Stimulated activated naive CD4-positive, alpha-beta T cell (primary cell): ENCODE data around the gene TNFRSF18.
A peak's percentile ranks its signal among the peaks of the same experiment; 100 is the strongest.

Source experiments
- DNase-seq, 6 experiments: peaks; one replicate each; lab custom pipeline; 2025; lab: John Stamatoyannopoulos, UW

Gene TNFRSF18

DNA sequence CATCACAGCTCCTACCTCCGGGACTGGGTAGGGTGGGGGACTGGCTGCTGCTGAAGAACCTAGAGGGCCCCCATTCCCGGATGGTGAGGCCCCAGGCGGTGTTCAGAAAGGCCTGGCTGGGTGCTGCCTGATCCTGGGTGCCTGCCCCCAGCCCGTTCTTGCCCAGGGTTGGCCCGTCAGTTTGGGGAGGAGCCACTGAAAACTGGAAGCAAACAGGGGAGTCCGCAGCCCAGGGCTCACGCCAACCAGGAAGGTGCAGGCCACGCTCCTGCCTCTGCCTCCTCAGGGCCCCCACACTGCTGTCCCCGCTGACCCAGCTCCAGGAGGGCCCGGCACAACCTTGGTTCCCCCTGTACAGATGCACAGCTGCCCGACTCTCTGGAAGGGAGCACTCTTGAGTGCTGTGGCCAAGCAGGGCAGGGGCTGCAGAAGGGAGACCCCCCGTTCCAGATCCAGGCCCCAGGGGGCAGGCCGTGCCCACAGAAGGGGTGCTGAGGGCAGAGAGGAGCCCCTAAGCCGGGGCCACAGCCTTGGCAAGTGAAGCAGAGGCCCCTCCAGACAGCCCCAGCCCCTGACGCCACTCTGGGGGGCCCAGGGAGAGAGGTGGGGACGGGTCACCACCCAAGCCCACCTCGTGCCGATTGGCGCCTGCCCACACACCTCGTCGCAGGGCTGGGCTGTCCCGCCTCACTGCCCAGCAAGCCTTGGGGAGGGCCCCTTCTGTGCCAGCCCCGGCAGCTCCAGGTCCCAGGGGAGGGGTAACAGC lies 34.6 kb upstream of the TNFRSF18 start:
- DNase-seq = no peak

DNA sequence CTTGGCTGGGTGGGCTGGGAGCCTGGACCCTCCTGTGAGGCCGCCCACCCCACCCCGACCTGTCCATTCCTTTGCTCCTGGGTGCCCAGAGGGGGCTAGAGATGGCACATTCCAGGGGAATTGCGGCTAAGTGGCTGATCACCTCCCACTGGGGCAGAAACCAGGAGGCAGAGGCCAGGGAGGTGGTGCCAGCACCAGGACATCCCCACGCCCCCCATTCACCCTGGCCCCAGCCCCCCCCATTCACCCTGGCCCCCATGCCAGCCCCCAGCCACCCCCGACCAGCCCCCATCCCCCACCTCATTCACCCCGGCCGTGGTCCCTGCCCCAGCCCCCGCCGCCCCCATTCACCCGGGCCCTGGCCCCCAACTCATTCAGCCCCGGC lies 33.9 kb upstream of the TNFRSF18 start:
- no peak for DNase-seq

DNA sequence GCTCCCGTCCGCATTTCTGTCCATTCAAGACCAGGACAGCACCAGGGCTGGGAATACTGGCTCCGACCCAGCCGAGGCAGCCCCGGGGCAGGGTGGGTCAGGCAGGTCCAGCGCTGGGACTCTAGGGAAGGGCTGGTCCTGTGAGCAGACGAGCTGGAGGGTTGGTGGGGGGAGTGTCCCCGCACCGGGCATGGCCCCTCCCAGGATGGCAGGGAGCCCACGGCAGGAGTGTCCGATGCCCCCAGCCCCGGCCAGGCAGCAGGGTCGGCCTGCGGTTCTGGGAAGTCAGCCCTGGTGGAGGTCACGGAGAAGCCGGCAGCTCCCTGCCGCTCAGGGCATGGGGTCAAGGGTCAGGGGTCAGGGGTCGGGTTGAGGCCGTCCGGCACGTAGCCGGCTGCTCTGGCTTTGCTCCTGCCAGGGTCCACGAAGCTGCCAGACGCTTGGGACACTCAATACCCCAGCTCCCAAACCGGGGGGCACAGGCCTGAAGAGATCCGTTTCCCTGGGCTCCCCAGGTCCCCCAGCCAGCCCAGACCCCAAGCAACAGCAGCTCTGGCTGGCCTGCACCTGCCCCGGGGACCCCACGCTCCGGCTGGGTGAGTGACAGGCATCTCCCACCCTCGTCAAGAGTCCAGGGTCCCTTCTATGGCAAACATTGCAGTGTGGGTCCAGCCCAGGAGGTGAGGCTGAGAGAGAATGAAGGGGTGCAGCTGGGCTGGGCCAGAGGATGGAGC lies 33.4 kb upstream of the TNFRSF18 start:
- DNase-seq = no peak

DNA sequence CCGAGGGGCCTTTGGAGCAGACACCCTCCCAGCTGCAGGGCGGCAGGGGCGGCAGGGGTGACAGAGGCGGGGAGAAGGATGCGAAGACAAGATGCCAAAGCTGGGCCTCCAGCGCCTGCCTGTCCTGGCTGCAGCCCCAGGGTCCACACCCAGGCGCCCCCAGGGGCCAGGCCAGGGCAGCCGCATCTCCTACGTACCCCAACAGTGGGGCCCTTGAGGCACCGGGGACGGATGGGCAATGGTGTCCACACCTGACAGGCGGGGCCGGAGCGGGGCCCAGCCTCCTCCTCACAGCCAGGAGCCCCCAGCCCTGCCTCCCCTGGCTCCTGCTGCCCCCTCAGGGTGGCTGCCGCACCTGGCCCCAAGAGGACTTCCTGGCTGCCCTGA lies 32.8 kb upstream of the TNFRSF18 start:
- DNase-seq = no peak

DNA sequence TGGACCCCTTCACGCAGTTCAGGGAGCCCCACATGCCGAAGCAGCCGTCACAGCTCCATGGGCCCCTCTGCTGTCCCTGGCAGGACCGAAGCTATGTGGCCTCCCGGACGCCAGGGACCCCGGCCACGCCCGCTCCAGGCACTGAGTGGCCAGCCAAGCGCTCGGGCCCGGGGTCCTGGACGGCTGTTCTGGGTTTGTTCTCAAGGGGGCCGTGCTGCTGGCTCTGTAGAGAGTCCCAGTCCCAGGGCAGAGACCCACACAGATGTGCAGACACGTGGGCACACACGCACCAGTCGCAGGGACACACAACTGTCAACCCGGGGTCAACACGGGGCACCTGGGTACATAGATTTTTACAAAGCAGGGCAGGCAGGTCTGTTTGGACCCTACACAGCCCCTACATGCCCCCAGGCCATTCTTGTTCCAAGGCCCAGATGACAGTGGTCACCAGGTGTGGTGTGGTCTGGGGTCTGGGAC lies 32.3 kb upstream of the TNFRSF18 start:
- DNase-seq = no peak

DNA sequence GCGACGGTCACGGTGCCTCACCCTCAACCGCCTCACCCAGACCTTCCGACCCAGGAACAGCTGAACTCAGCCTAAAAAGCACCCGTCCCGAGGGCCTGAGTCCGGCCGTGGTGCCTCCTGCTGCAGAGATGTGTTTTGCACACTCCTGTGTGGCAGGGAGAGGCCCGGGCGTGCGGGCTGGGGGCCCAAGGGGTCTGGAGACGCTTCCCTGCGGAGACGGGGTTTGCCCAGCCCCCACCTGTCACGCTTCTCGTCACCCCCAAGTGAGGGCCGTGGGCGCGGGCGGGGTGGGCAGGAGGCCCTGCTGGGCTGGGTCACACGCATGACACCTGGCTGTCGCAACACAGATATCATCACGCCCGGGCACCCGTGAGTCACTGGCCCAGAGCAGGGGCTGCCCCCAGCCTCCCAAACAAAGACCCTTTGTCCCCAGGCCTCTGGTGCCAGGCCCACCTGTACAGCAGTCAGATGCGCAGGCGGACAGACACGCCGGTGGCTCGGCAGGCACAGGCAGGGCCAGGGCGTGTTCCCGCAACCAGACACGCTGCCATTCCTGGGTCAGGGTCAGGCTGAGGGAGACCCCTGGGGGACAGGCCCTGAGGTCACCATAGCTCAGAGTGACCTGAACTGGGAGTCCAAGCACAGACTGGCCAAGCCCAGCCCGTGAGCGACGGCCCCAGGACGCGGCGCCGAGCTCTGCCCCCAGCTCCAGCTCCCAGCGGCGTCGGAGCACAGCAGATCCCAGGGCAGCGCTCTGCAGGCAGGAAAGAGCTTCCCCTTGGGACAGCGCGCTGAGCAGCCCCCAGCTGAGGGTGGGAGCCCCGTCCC lies 31.7 kb upstream of the TNFRSF18 start:
- DNase-seq = no peak

DNA sequence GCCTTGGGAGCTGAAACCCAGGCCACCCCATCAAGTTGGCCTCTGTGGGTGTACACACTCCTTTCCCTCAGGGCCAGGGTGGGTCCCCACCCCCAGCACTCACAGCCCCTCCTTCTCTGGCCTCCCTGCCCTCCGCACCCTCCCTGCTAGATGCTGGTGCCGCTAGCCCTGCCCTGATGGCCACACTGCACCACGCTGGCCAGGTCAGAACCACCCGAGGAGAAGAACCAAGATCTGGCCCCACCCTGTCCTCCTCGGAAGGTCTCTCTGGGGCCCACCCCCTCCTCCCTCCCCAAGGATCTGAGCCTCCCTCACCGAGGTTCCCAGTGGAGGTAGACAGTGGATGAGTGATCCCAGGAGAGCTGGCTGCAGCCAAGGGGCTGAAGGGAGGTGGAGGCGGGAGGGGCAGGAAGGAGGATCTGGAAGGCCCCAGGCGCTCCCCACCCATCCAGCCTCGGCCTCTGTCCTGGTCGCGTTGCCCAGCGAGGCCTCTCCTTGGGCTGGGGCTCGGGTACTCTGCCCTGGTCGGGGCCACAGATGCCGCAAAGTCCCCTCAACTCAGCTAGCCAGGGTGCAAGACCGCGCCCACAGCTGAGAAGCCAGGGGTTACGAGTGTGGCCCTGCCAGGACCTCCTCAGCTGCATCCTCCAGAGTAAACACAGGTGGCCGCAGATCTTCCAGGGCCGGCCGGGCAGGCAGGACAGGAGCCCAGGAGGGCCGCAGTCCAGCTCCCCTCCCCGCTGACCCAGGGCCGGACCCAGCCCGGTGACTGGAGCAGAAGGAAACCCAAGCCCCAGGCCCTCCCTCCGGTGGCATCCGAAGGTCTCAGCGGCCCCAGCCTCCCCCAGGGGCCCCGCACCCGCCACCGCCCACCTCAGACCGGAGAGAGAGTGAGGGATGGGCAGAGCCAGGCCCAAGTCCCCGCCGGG lies 30.8 kb upstream of the TNFRSF18 start:
- DNase-seq = no peak

DNA sequence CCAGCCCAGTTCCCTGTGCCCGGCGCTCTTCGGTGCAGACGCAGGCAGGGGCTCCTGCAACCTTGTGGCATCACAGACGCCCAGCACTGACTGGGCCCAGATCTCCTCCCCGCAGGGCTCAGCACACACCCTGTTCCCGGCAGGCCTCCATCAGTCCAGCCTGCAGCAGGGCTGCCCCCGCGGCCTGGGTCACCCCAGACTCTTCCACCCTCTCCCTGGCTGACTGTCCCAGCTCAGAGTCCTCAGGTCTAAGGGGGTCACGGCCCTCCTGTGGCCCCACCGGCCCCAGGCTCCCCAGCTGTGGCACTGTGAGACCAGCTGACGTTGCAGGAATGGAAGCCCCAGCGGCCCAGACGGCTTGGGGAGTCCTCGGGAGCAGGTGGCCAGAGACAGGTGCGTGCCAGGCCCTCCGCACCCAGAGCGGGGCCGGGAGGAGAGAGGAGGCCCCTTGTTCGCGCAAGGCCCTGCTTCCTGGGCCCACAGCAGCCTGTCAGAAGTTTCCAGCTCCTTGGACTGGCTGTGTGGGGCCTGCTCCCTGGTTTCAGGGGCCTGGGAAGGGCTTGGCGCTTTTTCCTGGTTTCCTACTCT lies 29.9 kb upstream of the TNFRSF18 start:
- no peak for DNase-seq

DNA sequence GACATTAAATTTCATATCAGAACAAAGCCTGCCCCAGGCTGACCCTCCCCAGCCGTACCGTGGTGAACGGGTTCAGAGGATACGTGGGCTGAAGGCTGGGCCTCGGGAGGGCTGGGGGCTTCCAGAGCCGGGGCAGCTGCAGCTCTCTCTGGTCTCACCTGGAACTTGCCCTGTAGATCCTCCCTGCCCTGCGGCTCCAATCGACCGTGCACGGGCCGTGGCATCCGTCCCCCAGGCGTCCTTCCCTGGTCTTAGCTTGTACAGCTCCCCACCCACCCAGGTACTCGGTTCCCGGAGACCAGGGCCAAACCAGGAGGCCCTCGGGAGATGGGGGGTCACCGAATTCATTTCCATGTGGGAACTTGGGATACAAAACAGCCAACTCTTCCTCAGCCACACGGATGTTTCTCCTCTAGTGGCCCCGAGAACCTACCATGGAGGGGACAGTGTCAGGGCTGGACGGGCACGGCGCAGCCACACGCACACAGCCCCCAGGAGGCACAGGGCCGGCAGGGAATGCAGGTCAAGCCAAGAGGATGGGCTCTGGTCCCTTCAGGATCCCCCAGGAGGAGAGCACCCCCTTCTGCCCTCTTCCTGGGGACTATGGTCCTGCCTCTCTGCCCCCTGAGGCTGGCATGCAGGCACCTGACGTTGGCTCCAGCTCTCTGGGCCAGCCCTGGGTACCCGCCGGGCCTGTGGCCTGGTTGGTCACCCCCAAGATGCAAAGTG lies 28.8 kb upstream of the TNFRSF18 start:
- DNase-seq = no peak

DNA sequence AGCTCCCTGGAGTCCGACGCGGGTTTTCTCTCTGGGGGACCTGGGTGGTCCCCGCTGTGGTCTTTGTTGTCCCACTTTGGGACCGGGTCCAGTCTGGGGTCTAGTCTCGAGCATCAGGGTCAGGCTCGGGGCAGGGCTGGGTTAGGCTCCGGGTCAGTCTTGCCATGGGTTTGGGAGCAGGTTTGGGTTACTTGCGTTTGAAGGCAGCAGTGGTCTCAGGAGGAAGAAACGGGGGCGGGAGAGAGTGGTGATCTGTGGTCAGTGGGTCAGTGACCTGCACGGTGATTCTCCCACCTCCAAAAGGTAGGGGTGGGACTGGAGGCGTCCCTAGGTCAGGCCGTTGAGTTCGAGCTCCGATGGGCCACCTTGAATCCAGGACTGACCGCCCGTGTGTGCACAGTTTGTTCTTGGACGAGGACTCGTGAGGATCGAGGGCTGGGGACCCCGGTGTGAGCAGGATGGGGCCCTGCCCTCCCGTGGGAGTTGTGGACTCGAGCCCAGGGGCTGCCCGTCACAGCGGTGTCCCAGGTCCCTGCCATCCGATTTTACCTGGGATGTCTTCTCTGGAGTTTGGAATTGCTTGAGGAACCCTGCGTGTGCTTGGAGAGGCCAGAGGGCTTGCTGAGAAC lies 27.9 kb upstream of the TNFRSF18 start:
- DNase-seq = no peak

DNA sequence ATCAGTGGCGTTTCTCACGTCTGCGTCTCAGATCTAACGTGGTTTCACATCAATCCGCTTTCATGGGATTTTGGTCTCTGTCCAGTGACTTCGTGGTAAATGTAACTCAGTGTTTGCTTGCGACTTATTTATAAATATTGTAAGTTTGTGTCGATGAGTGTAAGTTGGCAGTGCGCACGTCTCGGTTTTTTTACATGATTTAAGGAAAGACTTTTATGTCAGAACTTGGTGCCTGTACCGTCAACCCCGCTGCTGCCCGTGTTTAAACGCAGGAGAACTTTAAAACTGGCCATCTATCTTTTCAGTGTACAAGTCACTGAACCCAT lies 27.1 kb upstream of the TNFRSF18 start:
- DNase-seq = no peak

DNA sequence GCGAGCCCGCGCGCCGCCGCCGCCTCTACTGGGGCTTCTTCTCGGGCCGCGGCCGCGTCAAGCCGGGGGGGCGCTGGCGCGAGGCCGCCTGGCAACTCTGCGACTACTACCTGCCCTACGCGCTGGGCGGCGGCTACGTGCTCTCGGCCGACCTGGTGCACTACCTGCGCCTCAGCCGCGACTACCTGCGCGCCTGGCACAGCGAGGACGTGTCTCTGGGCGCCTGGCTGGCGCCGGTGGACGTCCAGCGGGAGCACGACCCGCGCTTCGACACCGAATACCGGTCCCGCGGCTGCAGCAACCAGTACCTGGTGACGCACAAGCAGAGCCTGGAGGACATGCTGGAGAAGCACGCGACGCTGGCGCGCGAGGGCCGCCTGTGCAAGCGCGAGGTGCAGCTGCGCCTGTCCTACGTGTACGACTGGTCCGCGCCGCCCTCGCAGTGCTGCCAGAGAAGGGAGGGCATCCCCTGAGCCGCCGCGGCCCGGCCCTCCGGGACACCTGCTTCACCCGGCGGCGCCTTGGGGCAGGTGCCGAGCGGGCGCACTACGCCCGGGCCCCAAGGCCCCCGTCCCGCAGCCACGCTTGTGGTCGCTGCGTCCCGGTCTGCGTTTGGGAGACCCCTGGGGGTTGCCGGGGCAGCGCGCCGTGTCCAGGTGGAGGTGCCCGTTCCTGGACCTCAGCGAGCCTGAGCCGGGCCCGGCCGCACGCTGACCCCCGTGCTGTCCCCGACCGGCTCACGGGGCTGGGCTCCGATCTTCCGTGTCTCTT lies 26.6 kb upstream of the TNFRSF18 start:
- DNase-seq = no peak

DNA sequence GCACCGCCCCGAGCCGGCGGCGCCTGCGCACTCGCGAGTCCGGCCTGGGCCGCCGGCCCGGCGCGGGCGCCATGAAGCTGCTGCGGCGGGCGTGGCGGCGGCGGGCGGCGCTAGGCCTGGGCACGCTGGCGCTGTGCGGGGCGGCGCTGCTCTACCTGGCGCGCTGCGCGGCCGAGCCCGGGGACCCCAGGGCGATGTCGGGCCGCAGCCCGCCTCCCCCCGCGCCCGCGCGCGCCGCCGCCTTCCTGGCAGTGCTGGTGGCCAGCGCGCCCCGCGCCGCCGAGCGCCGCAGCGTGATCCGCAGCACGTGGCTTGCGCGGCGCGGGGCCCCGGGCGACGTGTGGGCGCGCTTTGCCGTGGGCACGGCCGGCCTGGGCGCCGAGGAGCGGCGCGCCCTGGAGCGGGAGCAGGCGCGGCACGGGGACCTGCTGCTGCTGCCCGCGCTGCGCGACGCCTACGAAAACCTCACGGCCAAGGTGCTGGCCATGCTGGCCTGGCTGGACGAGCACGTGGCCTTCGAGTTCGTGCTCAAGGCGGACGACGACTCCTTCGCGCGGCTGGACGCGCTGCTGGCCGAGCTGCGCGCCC lies 25.9 kb upstream of the TNFRSF18 start, which contains the start of gene B3GALT6:
B3GALT6 (plus strand) TSS at position 30 of the 588 bp plus-strand sequence; CDS start at position 72, 42 bp downstream.
- peak in 1 of 6 experiments; percentile 77 for DNase-seq

DNA sequence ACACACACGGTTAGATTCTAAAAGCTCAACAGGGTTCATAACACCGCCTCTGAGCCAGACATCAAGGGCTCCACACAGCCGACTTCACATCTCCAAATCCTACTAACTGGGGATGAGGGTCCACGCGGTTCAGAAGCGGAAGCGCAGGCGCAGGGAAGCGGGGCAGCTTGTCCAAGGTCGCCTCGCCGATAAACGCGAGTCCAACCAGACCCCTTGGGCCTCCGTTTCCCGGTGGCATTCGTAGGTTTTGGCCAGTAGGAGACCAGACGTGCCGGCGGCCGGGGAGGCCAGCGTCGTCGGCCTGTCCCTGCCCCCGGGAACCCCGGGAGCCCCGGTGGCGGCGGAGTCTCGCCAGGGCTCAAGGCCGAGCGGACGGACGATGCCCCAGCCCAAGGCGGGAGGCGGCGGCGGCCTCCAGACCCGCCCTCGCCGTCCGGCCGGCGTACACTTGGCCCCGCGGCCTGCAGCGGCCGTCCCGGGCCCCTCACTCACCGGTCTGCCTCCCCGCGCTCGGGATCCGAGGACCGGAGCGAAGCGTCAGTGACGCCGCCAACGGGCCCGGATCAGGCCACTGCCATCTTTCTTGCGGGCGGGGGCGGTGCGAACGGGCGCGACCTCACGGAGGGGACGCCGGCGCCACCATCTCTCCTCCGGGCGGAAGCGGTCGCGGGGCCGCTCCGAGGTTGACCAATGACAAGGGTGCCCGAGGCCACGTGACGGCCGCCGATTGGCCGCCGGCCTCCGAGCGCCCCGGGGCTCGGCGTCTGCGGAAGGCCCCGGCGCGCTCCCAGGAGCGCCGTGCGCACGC lies 25.2 kb upstream of the TNFRSF18 start, which contains the start of gene SDF4:
SDF4 (minus strand) TSS at position 602 of the 808 bp plus-strand sequence. CDS start 3,229 bp downstream, outside the sequence.
- DNase-seq = peak; percentile 93 to 96 (median 94)

DNA sequence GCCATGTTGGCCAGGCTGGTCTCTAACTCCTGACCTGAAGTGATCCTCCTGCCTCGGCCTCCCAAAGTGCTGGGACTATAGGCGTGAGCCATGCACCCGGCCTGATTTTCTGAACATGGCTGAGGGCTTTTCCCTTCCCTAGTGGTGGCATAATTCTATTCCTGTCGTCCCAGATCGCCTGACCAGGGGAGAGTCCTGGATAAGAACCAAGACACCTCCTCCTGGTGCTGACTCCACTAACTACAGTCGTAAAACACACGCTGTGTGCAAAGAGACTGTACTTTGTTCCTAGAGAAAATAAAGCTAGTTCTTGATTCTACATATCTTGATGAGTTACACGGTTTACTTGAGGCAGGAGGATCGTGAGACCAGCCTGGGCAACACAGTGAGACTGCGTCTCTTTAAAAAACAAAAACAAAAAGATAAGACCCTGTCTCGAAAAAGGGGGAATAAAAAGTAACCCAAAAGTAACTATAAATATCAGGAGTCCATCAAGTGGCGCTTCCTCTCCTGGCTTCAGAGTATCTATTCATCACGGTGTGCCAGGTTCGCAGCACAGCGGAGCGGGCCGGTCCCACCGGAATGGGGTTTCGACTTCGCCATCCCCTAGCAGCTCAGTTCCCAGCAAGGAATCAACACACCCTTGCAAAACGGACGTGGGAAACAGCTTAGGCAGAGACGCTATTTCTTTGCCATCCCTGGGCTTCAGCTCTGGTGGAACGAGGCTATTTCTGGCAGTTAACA lies 24.4 kb upstream of the TNFRSF18 start:
- DNase-seq = no peak

DNA sequence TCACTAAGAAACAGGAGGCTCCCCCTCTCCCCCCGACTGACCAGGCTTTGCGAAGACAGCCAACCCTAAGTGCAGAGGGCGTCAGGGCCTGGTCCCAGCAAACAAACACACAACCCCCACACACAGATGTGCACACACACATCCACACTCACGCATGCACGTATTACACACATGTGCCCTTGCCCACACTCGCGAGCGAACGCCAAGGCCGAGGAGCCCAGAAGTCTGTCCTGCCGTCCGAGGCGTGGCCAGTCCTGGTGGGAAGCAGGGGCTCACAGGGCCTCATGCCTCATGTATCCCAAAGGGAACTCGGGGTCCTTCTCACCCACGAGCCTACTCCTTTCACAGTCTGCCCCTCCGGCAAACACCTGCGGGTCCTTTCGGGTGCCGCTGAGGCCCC lies 23.4 kb upstream of the TNFRSF18 start:
- DNase-seq = no peak
